GM10248 (cell line): ENCODE measurements around the gene CRYL1.

Experiments
- CTCF ChIA-PET: fragments of 300-600 bp; sonication (Branson Sonifier 250); formaldehyde crosslinking; extraction: SDS; loops from one replicate; lab custom pipeline; 2021; ENCODE audit warnings: antibody characterized with exemption; lab: Yijun Ruan, JAX
- POLR2A ChIA-PET: fragments of 350-650 bp; sonication (Branson Sonifier 250); formaldehyde crosslinking; extraction: SDS; loops from one replicate; lab custom pipeline; 2020; ENCODE audit warnings: antibody characterized with exemption; lab: Yijun Ruan, JAX
- DNase-seq: peaks from one replicate; pipeline ENCODE4 v3.0.0; 2012; ENCODE audit errors: extremely low spot score
- CTCF ChIP-seq: IDR thresholded peaks from 2 replicates; pipeline ENCODE4 v1.5.1; 2012; ENCODE audit warnings: mild to moderate bottlenecking, low read depth; ENCODE audit errors: extremely low read depth, missing control alignments, control extremely low read depth

CRYL1 gene

DNA sequence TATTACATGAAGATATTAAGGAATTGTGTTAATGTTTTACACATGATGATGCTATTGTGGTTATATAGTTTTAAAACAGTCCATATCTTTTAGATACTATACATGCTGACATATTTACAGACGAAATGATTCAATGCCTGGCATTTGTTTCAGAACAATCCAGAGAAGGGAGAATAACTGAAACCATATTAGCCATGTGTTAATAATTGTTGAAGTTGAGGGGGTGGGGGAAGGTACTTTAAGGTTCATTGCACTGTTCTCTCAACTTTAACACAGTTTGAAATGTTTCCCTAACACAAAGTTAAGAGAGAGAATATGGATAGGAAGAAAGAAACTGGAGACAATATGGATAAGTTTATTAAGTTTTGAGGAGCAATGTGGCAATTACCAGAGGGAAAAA is 5.8 kb downstream of the CRYL1 start:
- ChIA-PET POLR2A (no interaction called here), CTCF (no interaction called here)
- no peak for TF ChIP-seq CTCF
- no peak for DNase-seq

GRCh38 chr13:20518660-20519100 is 7.0 kb downstream of the CRYL1 start:
- TF ChIP-seq CTCF = no peak
- ChIA-PET CTCF (interaction anchor here (1.0 kb wide), 1 partner anchor 13 kb away, joined by 3 read pairs; no protein-coding TSS in a partner anchor), POLR2A (no interaction called here)
- no peak for DNase-seq

DNA sequence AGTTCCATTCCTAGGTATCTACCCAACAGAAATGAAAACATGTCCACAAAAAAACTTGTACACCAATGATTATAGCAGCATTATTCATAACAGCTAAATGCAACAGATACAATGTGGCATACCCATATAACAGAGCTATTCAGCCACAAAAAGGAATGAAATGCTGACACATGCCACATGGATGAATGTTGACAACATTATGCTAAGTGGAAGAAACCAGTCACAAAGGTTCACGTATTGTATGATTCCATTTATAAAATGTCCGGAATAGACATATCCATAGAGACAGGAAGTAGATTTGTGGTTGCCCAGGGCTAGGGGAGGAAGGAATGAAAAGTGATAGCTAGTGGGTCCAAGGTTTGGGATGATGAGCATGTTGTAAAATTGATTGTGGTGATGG is 10.8 kb downstream of the CRYL1 start:
- TF ChIP-seq CTCF = no peak
- POLR2A ChIA-PET = no interaction called here
- CTCF ChIA-PET = interaction anchor here (1.4 to 1.8 kb wide), 2 partner anchors 9 to 19 kb away, joined by 3 to 6 read pairs; no protein-coding TSS in a partner anchor
- DNase-seq = no peak

DNA sequence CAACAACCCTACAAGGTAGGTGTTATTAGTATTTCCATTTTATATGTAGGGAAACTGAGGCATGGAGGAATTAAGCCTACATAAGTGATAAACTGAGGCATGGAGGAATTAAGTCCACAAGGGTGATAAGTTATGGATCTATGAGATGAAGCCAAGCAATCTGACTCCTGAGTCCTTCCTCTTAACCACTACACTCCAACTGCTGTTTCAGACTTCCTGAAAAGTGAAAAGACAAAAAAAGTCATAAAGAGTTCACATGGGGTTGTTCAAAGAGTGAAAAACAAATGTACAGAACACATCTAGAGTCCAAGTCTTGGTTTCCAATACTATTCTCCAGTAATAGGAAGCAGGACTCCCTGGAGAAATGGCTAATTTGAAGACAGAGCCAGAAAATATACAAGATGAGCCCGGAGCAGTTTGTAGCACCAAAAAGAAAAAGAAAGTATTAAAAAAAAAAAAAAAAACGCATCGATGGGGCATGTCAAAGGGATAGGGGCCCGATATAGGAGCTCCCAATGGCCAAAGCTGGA is 12.1 kb downstream of the CRYL1 start:
- CTCF ChIA-PET = no interaction called here
- TF ChIP-seq CTCF = no peak
- POLR2A ChIA-PET = no interaction called here
- DNase-seq = no peak

- TF ChIP-seq CTCF = no peak
These were observed 13.5 kb downstream of the CRYL1 start for GRCh38 chr13:20512042-20512683.

GRCh38 chr13:20506696-20507095 is 19.0 kb downstream of the CRYL1 start:
- POLR2A ChIA-PET = no interaction called here
- no peak for TF ChIP-seq CTCF
- DNase-seq = no peak
- CTCF ChIA-PET = interaction anchor here (1.1 to 4.7 kb wide), 5 partner anchors 11 to 416 kb away, joined by 3 to 26 read pairs (median 4); no protein-coding TSS in a partner anchor

More at GRCh38 chr13:20512042-20512683, 13.5 kb downstream of the CRYL1 start:
- ChIA-PET CTCF (interaction anchor here (1.2 to 1.6 kb wide), 2 partner anchors 20 to 413 kb away, joined by 3 to 4 read pairs; no protein-coding TSS in a partner anchor), POLR2A (interaction anchor here (0.6 kb wide), 1 partner anchor 410 kb away, joined by 3 read pairs; no protein-coding TSS in a partner anchor)
- no peak for DNase-seq
